Tibial nerve (tissue), 4 donors: ENCODE results near the gene SIPA1L3. TPM values are rescaled to one million over a fixed set of nuclear protein-coding genes. Genes with fewer than 3 reads are reported as not detected.
A peak's percentile ranks its signal among the peaks of the same experiment; 100 is the strongest.

ENCODE experiments used
- DNase-seq, 2 donors: peaks; one replicate each; pipeline ENCODE4 v3.0.0-alpha.2; 2019; ENCODE audit warnings: low spot score in 2 of 2
- H3K27ac ChIP-seq, 4 donors: fragments of 200-600 bp; sonication (generic) in 3 of 4; one replicate each; pipeline ENCODE4 v1.5.1; 2017 to 2019; ENCODE audit warnings: mild to moderate bottlenecking in 1 of 4
- H3K27me3 ChIP-seq, 2 donors: fragments of 200-600 bp; sonication (generic) in 1 of 2; one replicate each; pipeline versions ENCODE4 v1.5.1 to v1.6.0; 2017 to 2019
- H3K36me3 ChIP-seq, 3 donors: fragments of 200-600 bp; sonication (generic); one replicate each; pipeline ENCODE4 v1.5.1; 2018 to 2019
- H3K4me1 ChIP-seq, 4 donors: fragments of 200-600 bp; sonication (generic) in 3 of 4; one replicate each; pipeline ENCODE4 v1.5.1; 2017 to 2019
- H3K4me3 ChIP-seq, 4 donors: fragments of 200-600 bp; sonication (generic) in 3 of 4; one replicate each; pipeline ENCODE4 v1.5.1; 2017 to 2019; ENCODE audit warnings: mild to moderate bottlenecking in 1 of 4, moderate library complexity in 1 of 4
- H3K9me3 ChIP-seq, 4 donors: fragments of 200-600 bp; sonication (generic) in 3 of 4; one replicate each; pipeline ENCODE4 v1.5.1; 2017 to 2019
- CTCF ChIP-seq, 5 experiments: fragments of 200-600 bp in 3 of 5; fragments of 450-650 bp in 2 of 5; sonication (generic) in 3 of 5; IDR thresholded peaks; one replicate each; pipeline ENCODE4 v1.5.1; 2016 to 2019; ENCODE audit warnings: antibody characterized with exemption in 5 of 5, mild to moderate bottlenecking in 3 of 5, moderate library complexity in 2 of 5
- EP300 ChIP-seq, 2 donors: sonication (generic); formaldehyde crosslinking; IDR thresholded peaks; one replicate each; pipeline ENCODE4 v1.6.1; 2017; ENCODE audit warnings: antibody characterized with exemption in 2 of 2, mild to moderate bottlenecking in 1 of 2
- POLR2A ChIP-seq, 2 donors: fragments of 450-650 bp; IDR thresholded peaks; one replicate each; pipeline ENCODE4 v1.6.1; 2017; ENCODE audit warnings: antibody characterized with exemption in 2 of 2, mild to moderate bottlenecking in 2 of 2, moderate library complexity in 2 of 2
- WGBS, 2 donors: methylation state at CpG; one replicate each; pipeline ENCODE4 v1.1.5; 2018; 5-methylcytosine and 5-hydroxymethylcytosine counted together
- total RNA-seq, 4 donors: library from RNA; depleted of rRNA; stranded (reverse); fragments of >200 nt; gene quantifications; one replicate each; pipeline ENCODE4 v1.1.0, GENCODE V29; 2016

The SIPA1L3 gene
- total RNA-seq, 4 donors from 2014 or later, result 8.3 to 43.9 (median 17.0) TPM

GRCh38 chr19:38089440-38089839 is 182.4 kb downstream of the SIPA1L3 start:
- DNase-seq, result no peak
- H3K27me3 ChIP-seq, result no peaks in the 10 kb centered on the region
- no peaks in the 10 kb centered on the region for H3K4me1 ChIP-seq
- WGBS, 2 donors, result 83 to 97% methylated on average over 1 of the region's 1 CpG
- TF ChIP-seq POLR2A (IDR thresholded peaks at IDR 0.05) (no peak), CTCF (IDR thresholded peaks at IDR 0.05) (no peak), EP300 (IDR thresholded peaks at IDR 0.05) (no peak)
- H3K27ac ChIP-seq, result no peak overlapping the region
- H3K36me3 ChIP-seq, result peaks cover 0 to 47% (median 0%) of the 10 kb centered on the region in 3 donors
- H3K9me3 ChIP-seq, result no peaks in the 10 kb centered on the region
- no peak overlapping the region for H3K4me3 ChIP-seq

- H3K27me3 ChIP-seq, result no peaks in the 10 kb centered on the region
- H3K9me3 ChIP-seq, result no peaks in the 10 kb centered on the region
- no peak overlapping the region for H3K27ac ChIP-seq
- H3K4me3 ChIP-seq, result no peak overlapping the region
- TF ChIP-seq EP300 (IDR thresholded peaks at IDR 0.05), result no peak
- TF ChIP-seq CTCF (IDR thresholded peaks at IDR 0.05), result no peak
- TF ChIP-seq POLR2A (IDR thresholded peaks at IDR 0.05), result no peak
- no peak for DNase-seq
- peaks cover 0 to 48% (median 0%) of the 10 kb centered on the region in 3 donors for H3K36me3 ChIP-seq
- 70 to 75% methylated on average over 8 of the region's 8 CpGs for WGBS, 2 donors
- no peaks in the 10 kb centered on the region for H3K4me1 ChIP-seq
Observed at GRCh38 chr19:38093154-38093553, 186.1 kb downstream of the SIPA1L3 start.

- WGBS, 2 donors, result 59 to 77% methylated on average over 6 of the region's 6 CpGs
- no peaks in the 10 kb centered on the region for H3K4me1 ChIP-seq
- DNase-seq, result no peak
- H3K36me3 ChIP-seq, result peaks cover 0 to 44% (median 0%) of the 10 kb centered on the region in 3 donors
- no peak overlapping the region for H3K27ac ChIP-seq
- no peaks in the 10 kb centered on the region for H3K27me3 ChIP-seq
- no peak overlapping the region for H3K4me3 ChIP-seq
- no peaks in the 10 kb centered on the region for H3K9me3 ChIP-seq
- TF ChIP-seq POLR2A (IDR thresholded peaks at IDR 0.05), result no peak
- TF ChIP-seq EP300 (IDR thresholded peaks at IDR 0.05), result no peak
- TF ChIP-seq CTCF (IDR thresholded peaks at IDR 0.05), result no peak
Observed at GRCh38 chr19:38093587-38093986, 186.6 kb downstream of the SIPA1L3 start.

- TF ChIP-seq CTCF (IDR thresholded peaks at IDR 0.05), result peak; percentile 40 to 65 (median 55)
- TF ChIP-seq EP300 (IDR thresholded peaks at IDR 0.05), result no peak
- TF ChIP-seq POLR2A (IDR thresholded peaks at IDR 0.05), result no peak
- 48 to 54% methylated on average over 17 of the region's 17 CpGs for WGBS, 2 donors
- Histone ChIP-seq H3K9me3 (peaks cover 0 to 5% (median 0%) of the 10 kb centered on the region in 4 donors), H3K4me3 (no peak overlapping the region), H3K27ac (no peak overlapping the region), H3K27me3 (no peaks in the 10 kb centered on the region), H3K36me3 (peaks cover 0 to 40% (median 0%) of the 10 kb centered on the region in 3 donors), H3K4me1 (no peaks in the 10 kb centered on the region)
- peak; percentile 63 to 73 for DNase-seq
Observed at GRCh38 chr19:38095411-38096308, 188.7 kb downstream of the SIPA1L3 start.

- DNase-seq, result no peak
Observed at GRCh38 chr19:38099966-38100365, 193.0 kb downstream of the SIPA1L3 start.

More at GRCh38 chr19:38099966-38100365, 193.0 kb downstream of the SIPA1L3 start:
- Histone ChIP-seq H3K9me3 (peaks cover 0 to 5% (median 0%) of the 10 kb centered on the region in 4 donors), H3K4me3 (no peak overlapping the region), H3K4me1 (no peaks in the 10 kb centered on the region), H3K27me3 (no peaks in the 10 kb centered on the region), H3K27ac (no peak overlapping the region), H3K36me3 (peaks cover 0 to 66% (median 5%) of the 10 kb centered on the region in 3 donors)
- 95 to 97% methylated on average over 8 of the region's 8 CpGs for WGBS, 2 donors
- no peak for TF ChIP-seq POLR2A (IDR thresholded peaks at IDR 0.05)
- TF ChIP-seq CTCF (IDR thresholded peaks at IDR 0.05), result no peak
- TF ChIP-seq EP300 (IDR thresholded peaks at IDR 0.05), result no peak
